NCI-H2107 (cell line): ENCODE data around the gene FAM111B.
"Not testable (repeated sequence)": the region's sequence is repeated elsewhere in the genome, so short reads cannot be mapped to it uniquely, and the experiment has no call there.

Experiments
- DNase-seq: peaks from one replicate; lab custom pipeline; 2025; lab: John Stamatoyannopoulos, UW

FAM111B gene

GRCh38 chr11:59106363-59107336 is at the start of gene FAM111B:
FAM111B (plus strand) TSS chr11:59107237; CDS start chr11:59109626, 2,389 bp downstream.
- DNase-seq: peak; percentile 79

DNA sequence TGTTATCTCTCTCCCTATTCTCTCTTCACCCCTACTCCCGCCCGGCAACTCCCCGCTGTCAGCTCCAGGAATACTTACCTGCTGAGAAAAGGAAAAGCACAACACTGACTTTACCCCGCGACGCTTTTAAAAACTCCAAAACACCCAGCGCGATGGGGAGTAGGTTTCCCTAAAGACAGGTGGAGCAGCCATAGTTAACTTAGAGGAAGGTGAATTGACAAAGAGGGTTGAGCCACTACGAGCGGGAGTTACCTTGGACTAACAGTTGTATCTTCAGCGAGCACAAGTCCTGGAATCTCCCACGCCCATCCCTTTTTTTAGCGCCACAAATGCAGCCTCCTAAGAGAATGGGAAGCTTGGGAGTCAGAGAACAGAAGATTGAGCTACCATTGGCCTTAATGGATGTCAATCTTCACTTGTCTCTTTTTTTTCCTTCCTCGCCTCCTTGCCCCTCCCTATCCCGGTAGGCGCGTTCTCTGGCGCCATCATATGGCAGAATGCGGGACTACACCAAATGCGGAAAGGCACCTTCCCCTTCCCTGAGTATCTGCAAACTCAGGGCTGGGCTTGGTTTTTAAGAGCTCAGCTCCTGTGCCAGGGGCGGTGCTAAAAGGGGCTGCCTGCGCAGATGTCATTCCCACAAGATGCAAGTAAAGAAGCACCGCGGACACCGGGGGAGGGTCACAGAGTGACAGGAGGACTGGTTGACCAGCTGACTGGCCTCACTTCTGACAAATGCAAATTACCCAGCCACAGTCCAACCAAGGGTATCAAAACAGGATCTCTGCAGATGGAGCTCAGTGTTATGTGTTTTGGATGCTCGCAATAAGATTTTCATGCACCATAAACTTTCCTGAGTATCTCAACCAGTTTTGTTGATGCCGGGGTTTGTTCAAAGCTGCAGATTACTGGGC is 48.7 kb upstream of the FAM111B start:
- DNase-seq: peak; percentile 47

- DNase-seq: not testable (repeated sequence)
Measured at GRCh38 chr11:59060096-59060495, 46.9 kb upstream of the FAM111B start.

DNA sequence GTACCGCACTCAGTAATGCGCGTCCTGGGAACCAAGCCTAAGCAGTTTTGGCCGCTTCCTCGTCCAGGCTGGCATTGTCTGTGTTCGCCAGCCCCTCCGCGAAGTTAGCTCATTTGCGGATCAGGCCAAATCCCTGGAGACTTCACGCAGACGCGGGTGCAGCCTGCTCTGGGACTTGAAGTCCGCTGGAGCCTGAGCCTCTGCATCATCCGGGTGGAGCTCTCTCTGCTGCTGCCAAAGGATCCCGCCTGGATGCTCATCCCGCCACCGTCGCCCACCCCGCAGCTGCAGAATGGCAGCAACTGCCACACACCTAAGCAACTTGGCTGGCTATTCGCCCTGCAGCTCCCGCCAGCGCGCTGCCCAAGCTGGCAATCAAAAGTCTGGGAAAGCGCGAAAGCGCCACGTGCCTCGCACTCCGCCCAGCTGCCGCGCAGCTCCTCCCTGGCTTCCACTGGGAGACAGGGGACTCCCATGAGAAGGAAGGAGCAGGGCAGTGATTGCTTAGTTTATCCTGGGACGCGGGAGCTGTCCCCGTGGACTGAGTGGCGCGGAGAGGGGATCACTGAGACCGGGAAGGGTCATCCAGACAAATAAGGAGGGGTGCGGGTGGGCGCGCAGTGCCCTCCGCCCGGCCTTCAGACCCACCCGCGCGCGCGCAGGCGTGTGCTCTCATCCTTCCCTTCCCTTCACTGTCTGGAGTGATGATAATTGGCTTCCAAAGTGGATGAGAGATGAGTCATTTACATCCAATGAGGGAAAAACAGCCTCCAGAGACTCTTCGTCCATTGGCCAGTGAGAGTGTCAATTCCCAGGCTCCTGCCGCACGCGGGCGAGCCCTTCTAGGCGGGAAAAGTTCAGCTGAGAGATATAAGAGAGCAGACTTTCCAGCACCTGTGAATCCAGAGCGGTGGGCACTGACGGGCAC is 44.2 kb upstream of the FAM111B start:
- DNase-seq: no peak

DNA sequence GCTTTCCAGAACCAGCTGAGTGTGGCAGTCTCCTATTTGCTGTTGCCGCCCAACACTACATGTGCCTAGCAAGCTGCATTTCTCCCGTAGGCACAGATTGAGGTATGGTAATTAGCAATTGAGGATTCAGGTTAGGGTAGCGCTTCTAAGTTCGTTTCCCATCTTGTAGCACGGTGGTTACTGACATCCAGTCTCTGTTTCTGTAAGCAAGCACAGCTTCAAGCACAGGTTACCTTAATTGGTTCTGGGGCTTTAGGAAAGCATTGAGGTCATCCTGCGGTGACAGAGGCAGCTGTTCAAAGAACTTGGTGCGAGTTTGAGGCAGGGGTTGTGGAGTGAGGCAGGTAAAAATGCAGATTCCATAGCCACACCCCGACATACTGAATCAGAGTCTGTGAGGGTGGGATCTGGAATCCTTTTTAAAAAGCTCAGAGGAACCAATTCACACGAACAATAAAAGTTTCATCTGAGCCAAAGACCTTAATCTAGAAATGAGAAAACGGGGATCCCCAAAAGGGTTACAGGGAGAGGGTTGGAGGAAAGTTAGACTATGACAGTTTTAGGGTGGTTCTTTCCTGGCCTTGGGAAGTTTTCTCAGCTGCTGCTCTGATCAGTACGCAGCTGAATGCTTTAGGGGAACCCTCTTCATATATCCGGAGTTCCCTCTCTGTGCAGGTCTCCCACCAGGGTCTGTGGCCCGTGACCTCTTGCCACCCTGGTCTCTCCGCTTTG is 42.9 kb upstream of the FAM111B start:
- not testable (repeated sequence) for DNase-seq

GRCh38 chr11:59069087-59069486 is 38.0 kb upstream of the FAM111B start:
- no peak for DNase-seq

GRCh38 chr11:59076876-59077571 is 30.0 kb upstream of the FAM111B start:
- no peak for DNase-seq

- DNase-seq: no peak
Measured at GRCh38 chr11:59078435-59078834, 28.6 kb upstream of the FAM111B start.

DNA sequence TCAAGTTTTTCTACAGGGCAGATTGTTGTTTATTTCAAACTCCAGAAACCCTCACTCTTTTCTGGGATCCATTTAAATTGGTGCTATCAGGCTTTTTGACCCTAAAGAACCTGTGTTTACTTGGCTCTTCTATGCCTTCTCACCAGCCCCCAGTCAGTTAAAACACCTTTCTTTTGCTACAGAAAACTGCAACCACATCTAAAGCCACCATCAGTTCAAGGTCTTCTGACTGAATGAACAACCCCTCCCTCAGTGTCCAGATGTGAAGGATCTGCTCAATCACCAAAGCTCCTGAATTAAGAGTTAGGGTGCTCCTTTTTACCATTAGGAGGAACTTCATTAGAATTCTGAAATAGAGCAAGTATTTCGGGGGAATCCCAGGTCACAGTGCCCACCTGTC is 28.0 kb upstream of the FAM111B start:
- no peak for DNase-seq

GRCh38 chr11:59080421-59080820 is 26.6 kb upstream of the FAM111B start:
- DNase-seq: not testable (repeated sequence)

GRCh38 chr11:59081430-59082020 is 25.5 kb upstream of the FAM111B start:
- not testable (repeated sequence) for DNase-seq

GRCh38 chr11:59086007-59086406 is 21.0 kb upstream of the FAM111B start, which contains the start of gene GLYATL1B:
GLYATL1B (plus strand) TSS chr11:59086307; CDS start chr11:59086307, 0 bp downstream.
- not testable (repeated sequence) for DNase-seq

DNA sequence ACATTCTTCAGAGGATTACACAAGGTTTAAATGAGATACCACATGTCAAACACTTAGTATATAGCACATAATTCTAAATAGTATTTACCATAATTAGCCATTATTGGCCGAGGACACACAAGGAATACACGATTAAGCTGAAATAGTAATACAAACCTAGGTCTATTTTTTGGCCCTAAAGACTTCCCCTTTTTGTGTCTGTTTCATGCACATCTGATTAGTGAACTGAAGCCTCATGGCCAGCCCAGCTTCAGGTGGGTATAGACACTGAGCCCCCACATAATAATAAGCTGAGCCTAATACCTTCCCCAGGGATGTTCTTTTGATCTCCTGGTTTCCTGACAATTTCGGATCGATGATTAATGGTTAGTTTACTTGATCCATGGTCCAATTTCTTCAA is 18.9 kb upstream of the FAM111B start:
- DNase-seq: no peak

GRCh38 chr11:59093576-59093975 is 13.5 kb upstream of the FAM111B start:
- DNase-seq: not testable (repeated sequence)

DNA sequence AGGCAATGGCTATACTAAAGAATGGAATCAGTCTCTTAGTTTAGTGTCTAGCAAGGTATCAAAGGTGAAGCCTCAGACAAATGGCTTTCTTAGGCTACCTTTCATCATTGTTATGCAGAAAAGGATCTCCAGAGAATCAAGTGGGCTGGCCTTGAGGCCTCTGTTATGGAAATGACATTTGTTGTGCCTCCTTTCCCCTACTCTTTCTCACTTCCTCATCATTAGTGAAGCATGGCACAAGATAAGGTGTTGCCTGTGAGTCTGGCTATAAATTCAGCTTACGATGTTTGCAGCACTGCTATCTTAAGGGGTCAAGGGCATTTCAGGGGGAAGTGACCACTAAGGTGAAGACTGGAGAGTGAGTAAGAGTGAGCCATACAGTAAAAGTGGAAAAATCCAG is 11.8 kb upstream of the FAM111B start:
- DNase-seq: not testable (repeated sequence)

DNA sequence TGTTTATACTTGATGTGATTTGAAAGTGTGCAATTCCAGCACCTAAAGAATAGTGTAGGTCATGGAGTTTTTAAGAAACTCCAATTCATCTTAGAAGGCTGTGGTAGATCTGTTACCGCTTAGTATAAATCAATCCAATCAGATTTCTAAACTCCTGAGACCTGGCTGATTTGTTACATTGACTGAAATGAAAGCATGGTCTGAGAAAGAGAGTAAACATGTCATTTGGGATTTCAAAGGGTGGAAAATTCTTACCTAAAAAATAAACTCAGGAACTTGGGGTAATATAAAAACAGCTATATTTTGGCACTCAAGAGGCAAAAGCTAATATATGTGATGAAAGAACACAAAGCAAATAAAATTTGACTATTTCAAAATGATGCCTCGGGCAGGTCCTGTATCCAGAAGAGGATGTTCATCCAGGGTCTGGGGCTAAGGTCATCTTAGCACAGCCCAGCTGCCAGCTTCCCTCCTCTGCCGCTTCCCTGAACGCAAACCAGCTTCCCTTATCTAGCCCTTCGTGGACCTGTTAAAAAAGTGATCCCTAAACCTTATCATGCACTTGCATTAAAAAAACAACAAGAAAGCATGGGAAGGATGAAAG is 11.0 kb upstream of the FAM111B start:
- DNase-seq: not testable (repeated sequence)

DNA sequence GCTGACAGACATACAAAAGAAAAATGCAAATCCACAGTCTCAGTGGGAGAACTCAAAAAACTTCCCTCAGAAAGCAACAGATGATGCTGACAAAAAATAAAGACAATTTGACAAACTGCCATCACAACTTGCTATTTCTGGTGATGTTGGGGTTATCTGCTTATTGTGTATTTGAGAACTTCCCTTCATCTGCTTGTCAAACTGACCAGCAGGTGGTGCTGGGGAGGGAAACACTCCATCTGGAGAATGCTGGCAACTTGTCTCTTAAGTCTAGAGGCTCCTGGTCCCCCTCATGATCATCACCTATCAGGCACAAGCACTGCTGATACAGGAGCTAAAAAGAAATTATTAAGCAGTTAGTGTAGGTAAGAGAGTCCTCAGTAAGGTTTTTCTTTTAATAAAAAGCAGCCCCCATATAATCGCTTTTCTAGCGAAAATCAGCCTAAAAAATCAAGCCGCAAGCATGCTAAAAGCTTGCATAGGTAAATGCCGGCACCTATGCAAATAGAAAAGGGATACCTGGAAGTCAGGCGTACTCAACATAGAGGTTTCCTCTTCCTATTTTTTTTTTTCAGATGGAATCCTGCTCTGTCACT is 9.8 kb upstream of the FAM111B start:
- DNase-seq: no peak

DNA sequence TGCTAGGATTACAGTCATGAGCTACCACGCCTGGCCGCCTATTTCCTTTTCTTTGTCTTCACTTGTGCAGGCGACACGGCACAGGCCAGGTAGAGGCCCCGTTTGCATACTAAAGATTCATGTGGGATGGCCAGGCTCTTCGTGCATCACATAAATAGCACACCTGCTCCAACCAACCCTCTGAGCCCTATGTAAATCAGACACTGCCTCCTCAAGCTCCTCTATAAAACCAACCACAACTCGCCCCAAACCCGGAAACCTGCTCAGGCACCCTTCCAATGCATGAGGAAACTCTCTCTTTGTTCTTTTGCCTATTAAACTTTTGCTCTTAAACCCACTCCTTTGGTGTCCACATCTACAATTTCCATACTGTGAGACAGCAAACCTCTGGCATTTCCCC is 9.1 kb upstream of the FAM111B start:
- not testable (repeated sequence) for DNase-seq
